K562 (cell line): ENCODE results near the gene WDR27.

Source experiments
- ARNT ChIP-seq, 2 experiments: fragments of 450-650 bp; IDR thresholded peaks; 2 replicates each; pipeline ENCODE4 v1.6.1; 2016; ENCODE audit warnings: mild to moderate bottlenecking in 1 of 2
- MAFF ChIP-seq: IDR thresholded peaks from 2 replicates; pipeline ENCODE4 v1.6.1; 2012; ENCODE audit warnings: low read length, improper control_type of control experiment
- NFIC ChIP-seq: fragments of 450-650 bp; IDR thresholded peaks from 2 replicates; pipeline ENCODE4 v1.6.1; 2017; ENCODE audit warnings: mild to moderate bottlenecking, inconsistent platforms
- PHF8 ChIP-seq: fragments of 200-600 bp; sonication (generic); IDR thresholded peaks from 2 replicates; pipeline ENCODE4 v1.6.1; 2012; ENCODE audit warnings: mixed run types, mild to moderate bottlenecking, inconsistent platforms, low read length, moderate library complexity, borderline replicate concordance
- POLR2A ChIP-seq: fragments of 450-650 bp; conservative IDR thresholded peaks from 2 replicates; pipeline ENCODE4 v1.6.1; 2016
- ZBTB8A ChIP-seq: fragments of 450-650 bp; IDR thresholded peaks from 2 replicates; pipeline ENCODE4 v1.6.1; 2018; ENCODE audit warnings: mild to moderate bottlenecking, moderate library complexity; ENCODE audit not compliant: partially characterized antibody
- TF ChIP-seq, protein P1 (sequence below): IDR thresholded peaks from 2 replicates; pipeline ENCODE4 v1.6.1; 2011; ENCODE audit not compliant: insufficient read length; ENCODE audit errors: extremely low read depth
- TF ChIP-seq, protein P2 (sequence below), 3 experiments: IDR thresholded peaks in 2 of 3; conservative IDR thresholded peaks in 1 of 3; 2 replicates each; pipeline ENCODE4 v1.5.1; 2011 to 2012; ENCODE audit warnings: low read length in 3 of 3, mild to moderate bottlenecking in 3 of 3, control low read depth in 2 of 3, improper control_type of control experiment in 1 of 3, inconsistent platforms in 1 of 3, low read depth in 1 of 3, mixed read lengths in 1 of 3, moderate library complexity in 1 of 3; ENCODE audit not compliant: insufficient read depth in 2 of 3
- TF ChIP-seq, protein P3 (sequence below): fragments of 450-650 bp; IDR thresholded peaks from 2 replicates; pipeline ENCODE4 v1.6.1; 2018; ENCODE audit warnings: mild to moderate bottlenecking, low read depth; ENCODE audit not compliant: partially characterized antibody
- TF ChIP-seq, protein P4 (sequence below): fragments of 200-400 bp; formaldehyde crosslinking; IDR thresholded peaks from 2 replicates; pipeline ENCODE4 v1.6.1; 2017; ENCODE audit warnings: mild to moderate bottlenecking, low read depth, low read length, moderate library complexity

DNA sequence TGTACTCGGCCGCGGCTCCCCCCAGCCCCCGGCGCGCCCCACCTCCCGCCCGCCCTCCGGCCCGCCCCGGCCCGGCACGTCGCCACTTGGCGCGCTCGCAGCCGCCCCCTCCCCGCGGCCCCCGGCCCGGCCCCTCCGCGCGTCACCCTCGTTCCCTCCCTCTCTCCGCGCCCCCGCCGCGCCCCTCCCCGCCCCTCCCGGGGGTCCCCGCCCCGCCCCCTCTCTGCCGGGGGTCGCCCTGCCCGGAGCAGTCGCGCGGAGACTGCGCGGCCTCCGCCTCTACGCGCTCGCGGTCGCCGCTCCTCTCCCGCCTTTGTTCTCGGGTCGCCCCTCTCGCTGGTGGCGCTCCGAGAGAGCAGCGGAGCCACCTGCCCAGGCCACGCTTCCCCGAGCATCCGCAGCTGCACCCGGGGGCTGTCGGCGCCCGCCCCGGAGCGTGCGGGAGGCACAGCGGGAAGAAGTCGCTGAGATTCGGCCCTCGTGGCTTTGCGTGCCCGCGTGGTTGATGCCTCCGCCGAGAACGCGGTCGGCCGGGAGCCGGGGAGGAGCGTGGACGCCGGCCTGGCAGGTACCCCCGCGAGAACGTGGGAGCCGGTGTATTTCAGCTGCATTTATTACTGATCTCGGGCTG lies 22.8 kb upstream of the WDR27 start, which contains the start of gene PHF10:
- TF ChIP-seq POLR2A (peak; percentile 72; the same call in 1 of the 2 replicates), PHF8 (peak; percentile 47; the same call in 1 of the 2 replicates), NFIC (no peak; the same call in none of the 2 replicates), MAFF (no peak), ARNT (IDR thresholded peaks at IDR 0.05) (no peak), ZBTB8A (no peak)
- TF ChIP-seq, protein P1, sequence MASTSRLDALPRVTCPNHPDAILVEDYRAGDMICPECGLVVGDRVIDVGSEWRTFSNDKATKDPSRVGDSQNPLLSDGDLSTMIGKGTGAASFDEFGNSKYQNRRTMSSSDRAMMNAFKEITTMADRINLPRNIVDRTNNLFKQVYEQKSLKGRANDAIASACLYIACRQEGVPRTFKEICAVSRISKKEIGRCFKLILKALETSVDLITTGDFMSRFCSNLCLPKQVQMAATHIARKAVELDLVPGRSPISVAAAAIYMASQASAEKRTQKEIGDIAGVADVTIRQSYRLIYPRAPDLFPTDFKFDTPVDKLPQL, result no peak
- TF ChIP-seq, protein P2, sequence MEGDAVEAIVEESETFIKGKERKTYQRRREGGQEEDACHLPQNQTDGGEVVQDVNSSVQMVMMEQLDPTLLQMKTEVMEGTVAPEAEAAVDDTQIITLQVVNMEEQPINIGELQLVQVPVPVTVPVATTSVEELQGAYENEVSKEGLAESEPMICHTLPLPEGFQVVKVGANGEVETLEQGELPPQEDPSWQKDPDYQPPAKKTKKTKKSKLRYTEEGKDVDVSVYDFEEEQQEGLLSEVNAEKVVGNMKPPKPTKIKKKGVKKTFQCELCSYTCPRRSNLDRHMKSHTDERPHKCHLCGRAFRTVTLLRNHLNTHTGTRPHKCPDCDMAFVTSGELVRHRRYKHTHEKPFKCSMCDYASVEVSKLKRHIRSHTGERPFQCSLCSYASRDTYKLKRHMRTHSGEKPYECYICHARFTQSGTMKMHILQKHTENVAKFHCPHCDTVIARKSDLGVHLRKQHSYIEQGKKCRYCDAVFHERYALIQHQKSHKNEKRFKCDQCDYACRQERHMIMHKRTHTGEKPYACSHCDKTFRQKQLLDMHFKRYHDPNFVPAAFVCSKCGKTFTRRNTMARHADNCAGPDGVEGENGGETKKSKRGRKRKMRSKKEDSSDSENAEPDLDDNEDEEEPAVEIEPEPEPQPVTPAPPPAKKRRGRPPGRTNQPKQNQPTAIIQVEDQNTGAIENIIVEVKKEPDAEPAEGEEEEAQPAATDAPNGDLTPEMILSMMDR (IDR thresholded peaks at IDR 0.05 in 2 of 3, conservative IDR thresholded peaks at IDR 0.05 in 1 of 3; ENCODE audit: insufficient read depth in 2 of 3, low read depth in 1 of 3, low read length in 3 of 3), result 0 out of 6 replicates have a peak, but pooled peaks of 1 of the 3 experiments have one; percentile 5
- TF ChIP-seq, protein P3, sequence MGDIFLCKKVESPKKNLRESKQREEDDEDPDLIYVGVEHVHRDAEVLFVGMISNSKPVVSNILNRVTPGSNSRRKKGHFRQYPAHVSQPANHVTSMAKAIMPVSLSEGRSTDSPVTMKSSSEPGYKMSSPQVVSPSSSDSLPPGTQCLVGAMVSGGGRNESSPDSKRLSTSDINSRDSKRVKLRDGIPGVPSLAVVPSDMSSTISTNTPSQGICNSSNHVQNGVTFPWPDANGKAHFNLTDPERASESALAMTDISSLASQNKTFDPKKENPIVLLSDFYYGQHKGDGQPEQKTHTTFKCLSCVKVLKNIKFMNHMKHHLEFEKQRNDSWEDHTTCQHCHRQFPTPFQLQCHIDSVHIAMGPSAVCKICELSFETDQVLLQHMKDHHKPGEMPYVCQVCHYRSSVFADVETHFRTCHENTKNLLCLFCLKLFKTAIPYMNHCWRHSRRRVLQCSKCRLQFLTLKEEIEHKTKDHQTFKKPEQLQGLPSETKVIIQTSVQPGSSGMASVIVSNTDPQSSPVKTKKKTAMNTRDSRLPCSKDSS, result no peak
- TF ChIP-seq, protein P4, sequence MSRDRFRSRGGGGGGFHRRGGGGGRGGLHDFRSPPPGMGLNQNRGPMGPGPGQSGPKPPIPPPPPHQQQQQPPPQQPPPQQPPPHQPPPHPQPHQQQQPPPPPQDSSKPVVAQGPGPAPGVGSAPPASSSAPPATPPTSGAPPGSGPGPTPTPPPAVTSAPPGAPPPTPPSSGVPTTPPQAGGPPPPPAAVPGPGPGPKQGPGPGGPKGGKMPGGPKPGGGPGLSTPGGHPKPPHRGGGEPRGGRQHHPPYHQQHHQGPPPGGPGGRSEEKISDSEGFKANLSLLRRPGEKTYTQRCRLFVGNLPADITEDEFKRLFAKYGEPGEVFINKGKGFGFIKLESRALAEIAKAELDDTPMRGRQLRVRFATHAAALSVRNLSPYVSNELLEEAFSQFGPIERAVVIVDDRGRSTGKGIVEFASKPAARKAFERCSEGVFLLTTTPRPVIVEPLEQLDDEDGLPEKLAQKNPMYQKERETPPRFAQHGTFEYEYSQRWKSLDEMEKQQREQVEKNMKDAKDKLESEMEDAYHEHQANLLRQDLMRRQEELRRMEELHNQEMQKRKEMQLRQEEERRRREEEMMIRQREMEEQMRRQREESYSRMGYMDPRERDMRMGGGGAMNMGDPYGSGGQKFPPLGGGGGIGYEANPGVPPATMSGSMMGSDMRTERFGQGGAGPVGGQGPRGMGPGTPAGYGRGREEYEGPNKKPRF, result no peak
